GM12891 (cell line): ENCODE measurements around the gene FXYD2.

Experiments
- POLR2A ChIP-seq: IDR thresholded peaks from 2 replicates; pipeline ENCODE4 v1.6.1; 2011; ENCODE audit warnings: low read depth, low read length, control low read depth
- POLR2AphosphoS5 ChIP-seq: IDR thresholded peaks from 2 replicates; pipeline ENCODE4 v1.6.1; 2011; ENCODE audit warnings: low read depth, low read length, control low read depth
- SPI1 ChIP-seq: IDR thresholded peaks from 2 replicates; pipeline ENCODE4 v1.6.1; 2011; ENCODE audit warnings: low read depth, low read length, control low read depth
- TAF1 ChIP-seq: IDR thresholded peaks from 2 replicates; pipeline ENCODE4 v1.6.1; 2011; ENCODE audit warnings: low read depth, low read length, control low read depth

GRCh38 chr11:117840881-117841550 lies 16.5 kb upstream of the FXYD2 start:
- TF ChIP-seq POLR2A (no peak), TAF1 (no peak), POLR2AphosphoS5 (no peak), SPI1 (no peak)
